ENCODE measurements around the gene EMD.
A peak's percentile ranks its signal among the peaks of the same experiment; 100 is the strongest.
"Not testable (repeated sequence)": the region's sequence is repeated elsewhere in the genome, so short reads cannot be mapped to it uniquely, and the experiment has no call there.

EMD gene

GRCh38 chrX:154378799-154379568 is at the start of gene EMD:
TSS of gene EMD (plus strand) at chrX:154379295. CDS start at chrX:154379485, 190 bp downstream.
- DNase-seq: peak; percentile 99

- no peak for DNase-seq
These were observed 46.5 kb upstream of the EMD start for GRCh38 chrX:154332561-154332960.

GRCh38 chrX:154333116-154333515 is 46.0 kb upstream of the EMD start:
- DNase-seq: no peak

GRCh38 chrX:154333837-154334271 is 45.2 kb upstream of the EMD start:
- no peak for DNase-seq

GRCh38 chrX:154334496-154334895 is 44.6 kb upstream of the EMD start:
- DNase-seq: no peak

- DNase-seq: not testable (repeated sequence)
These were observed 37.4 kb upstream of the EMD start for GRCh38 chrX:154341399-154342298.

GRCh38 chrX:154343063-154343462 is 36.0 kb upstream of the EMD start:
- not testable (repeated sequence) for DNase-seq

- not testable (repeated sequence) for DNase-seq
These were observed 35.5 kb upstream of the EMD start for GRCh38 chrX:154343620-154344019.

GRCh38 chrX:154348114-154348531 is 31.0 kb upstream of the EMD start:
- no peak for DNase-seq

GRCh38 chrX:154348646-154349358 is 30.3 kb upstream of the EMD start:
- no peak for DNase-seq

- no peak for DNase-seq
These were observed 29.6 kb upstream of the EMD start for GRCh38 chrX:154349359-154349935.

GRCh38 chrX:154349979-154350378 is 29.1 kb upstream of the EMD start:
- no peak for DNase-seq

GRCh38 chrX:154350429-154351182 is 28.5 kb upstream of the EMD start:
- DNase-seq: no peak

GRCh38 chrX:154351183-154352011 is 27.7 kb upstream of the EMD start:
- DNase-seq: no peak

- no peak for DNase-seq
These were observed 27.1 kb upstream of the EMD start for GRCh38 chrX:154352012-154352401.

GRCh38 chrX:154352466-154352865 is 26.6 kb upstream of the EMD start:
- no peak for DNase-seq

- no peak for DNase-seq
These were observed 25.8 kb upstream of the EMD start for GRCh38 chrX:154353172-154353843.

GRCh38 chrX:154354013-154354412 is 25.1 kb upstream of the EMD start:
- DNase-seq: no peak

- no peak for DNase-seq
These were observed 24.6 kb upstream of the EMD start for GRCh38 chrX:154354516-154354915.

GRCh38 chrX:154355094-154355775 is 23.9 kb upstream of the EMD start:
- DNase-seq: no peak
